Neural crest cell (in vitro differentiated cells): ENCODE results near the gene OR52A5. TPM values are rescaled to one million over a fixed set of nuclear protein-coding genes. Genes with fewer than 3 reads are reported as not detected.

Experiments used
- DNase-seq: peaks from one replicate; pipeline ENCODE4 v3.0.0; 2021; ENCODE audit warnings: low read depth, mixed read lengths, low spot score
- H3K27ac Mint-ChIP-seq: one replicate; pipeline ENCODE4 v1.8.0; 2021; ENCODE audit warnings: mild to moderate bottlenecking, mixed read lengths; ENCODE audit not compliant: unreplicated experiment
- H3K27me3 Mint-ChIP-seq: 2 replicates; pipeline ENCODE4 v1.8.0; 2021; ENCODE audit warnings: low read depth, mild to moderate bottlenecking, mixed read lengths
- H3K36me3 Mint-ChIP-seq: 2 replicates; pipeline ENCODE4 v1.8.0; 2021; ENCODE audit warnings: low read depth, mild to moderate bottlenecking, mixed read lengths
- H3K4me1 Mint-ChIP-seq: 2 replicates; pipeline ENCODE4 v1.8.0; 2021; ENCODE audit warnings: mixed read lengths
- H3K4me3 Mint-ChIP-seq: one replicate; pipeline ENCODE4 v1.8.0; 2021; ENCODE audit warnings: mild to moderate bottlenecking, mixed read lengths
- H3K9me3 Mint-ChIP-seq: 2 replicates; pipeline ENCODE4 v1.8.0; 2021; ENCODE audit warnings: mixed read lengths
- CTCF ChIP-seq: fragments of 200-600 bp; sonication (generic); conservative IDR thresholded peaks from 2 replicates; pipeline ENCODE4 v1.5.0; 2021; ENCODE audit warnings: antibody characterized with exemption, mild to moderate bottlenecking
- total RNA-seq: library from RNA; stranded (reverse); gene quantifications from 2 replicates; pipeline ENCODE4 v1.2.1, GENCODE V29; 2021

OR52A5 gene
- total RNA-seq, 1 donor from 2014 or later = not detected

GRCh38 chr11:5096011-5096410 is 42.1 kb downstream of the OR52A5 start:
- TF ChIP-seq CTCF = no peak
- H3K9me3 Mint-ChIP-seq = no peaks in the 10 kb centered on the region
- H3K27ac Mint-ChIP-seq = no peak overlapping the region
- H3K27me3 Mint-ChIP-seq = peaks cover 26% of the 10 kb centered on the region
- H3K4me3 Mint-ChIP-seq = no peak overlapping the region
- DNase-seq = no peak
- no peaks in the 10 kb centered on the region for H3K36me3 Mint-ChIP-seq
- H3K4me1 Mint-ChIP-seq = no peaks in the 10 kb centered on the region

DNA sequence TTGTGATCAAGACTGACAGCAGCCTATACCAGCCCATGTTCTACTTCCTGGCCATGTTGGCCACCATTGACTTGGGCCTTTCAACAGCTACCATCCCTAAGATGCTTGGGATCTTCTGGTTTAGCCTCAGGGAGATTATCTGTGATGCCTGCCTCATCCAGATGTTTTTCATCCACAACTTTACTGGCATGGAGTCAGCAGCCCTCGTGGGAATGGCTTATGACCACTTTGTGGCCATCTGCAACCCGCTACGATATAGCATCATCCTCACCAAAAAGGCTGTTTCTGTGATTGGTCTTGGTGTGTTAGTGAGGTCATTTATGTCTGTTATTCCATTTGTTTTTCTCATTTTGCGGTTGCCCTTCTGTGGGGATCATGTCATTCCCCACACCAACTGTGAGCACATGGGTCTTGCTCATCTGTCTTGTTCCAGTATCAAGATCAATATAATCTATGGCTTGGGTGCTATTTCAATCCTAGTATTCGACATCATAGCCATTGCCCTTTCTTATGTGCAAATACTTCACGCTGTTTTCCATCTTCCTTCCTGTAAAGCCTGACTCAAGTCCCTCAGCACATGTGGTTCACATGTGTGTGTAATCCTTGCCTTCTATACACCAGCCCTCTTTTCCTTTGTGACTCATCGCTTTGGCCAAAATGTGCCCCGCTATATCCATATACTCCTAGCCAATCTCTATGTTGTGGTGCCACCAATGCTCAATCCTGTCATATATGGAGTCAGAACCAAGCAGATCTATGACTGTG is 45.2 kb downstream of the OR52A5 start:
- TF ChIP-seq CTCF = no peak
- no peak for DNase-seq
- Mint-ChIP-seq H3K36me3 (no peaks in the 10 kb centered on the region), H3K4me1 (peaks cover 4% of the 10 kb centered on the region), H3K9me3 (no peaks in the 10 kb centered on the region), H3K27ac (no peak overlapping the region), H3K4me3 (no peak overlapping the region), H3K27me3 (peaks cover 23% of the 10 kb centered on the region)

DNA sequence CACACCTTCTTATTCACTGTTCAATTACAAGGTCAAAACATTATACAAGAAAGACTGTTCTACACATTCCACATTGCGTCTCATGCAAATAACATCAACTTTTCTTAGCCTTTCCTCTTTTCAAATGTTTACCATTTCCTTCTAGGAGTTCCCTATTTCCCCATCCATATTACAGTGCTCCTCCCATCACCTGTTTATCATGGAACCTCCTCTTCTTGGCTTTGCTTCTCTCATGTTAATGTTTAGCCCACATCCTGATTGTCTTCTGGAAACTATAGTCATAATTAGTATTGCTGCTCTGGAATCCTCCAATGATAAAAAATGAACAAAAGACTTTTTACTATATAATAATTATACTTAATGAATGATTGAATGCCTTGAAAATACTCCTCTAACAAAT is 47.5 kb downstream of the OR52A5 start:
- Mint-ChIP-seq H3K36me3 (no peaks in the 10 kb centered on the region), H3K4me1 (peaks cover 4% of the 10 kb centered on the region), H3K27me3 (peaks cover 25% of the 10 kb centered on the region), H3K4me3 (no peak overlapping the region), H3K27ac (no peak overlapping the region), H3K9me3 (no peaks in the 10 kb centered on the region)
- TF ChIP-seq CTCF = no peak
- no peak for DNase-seq

DNA sequence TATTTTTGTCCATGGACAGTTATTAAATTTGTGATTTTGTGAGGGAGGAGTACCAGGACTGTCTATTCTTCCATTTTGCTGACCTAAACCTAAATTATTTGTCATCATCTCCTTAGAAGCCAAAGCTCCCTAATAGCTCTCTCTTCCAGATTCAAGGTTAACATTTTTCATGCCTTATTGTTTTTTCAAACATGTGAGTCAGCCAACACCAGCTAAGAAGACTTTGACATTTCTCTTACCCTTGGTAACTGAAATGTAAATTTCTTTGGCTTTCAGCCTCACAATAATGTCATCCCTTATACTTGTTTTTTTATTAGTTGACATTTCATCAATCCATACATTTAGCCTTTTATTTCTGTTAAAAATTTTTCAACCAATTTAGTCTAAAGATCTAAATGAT is 49.6 kb downstream of the OR52A5 start:
- Mint-ChIP-seq H3K9me3 (no peaks in the 10 kb centered on the region), H3K27ac (no peak overlapping the region), H3K27me3 (peaks cover 20% of the 10 kb centered on the region), H3K4me3 (no peak overlapping the region), H3K4me1 (peaks cover 4% of the 10 kb centered on the region), H3K36me3 (no peaks in the 10 kb centered on the region)
- no peak for TF ChIP-seq CTCF
- no peak for DNase-seq

DNA sequence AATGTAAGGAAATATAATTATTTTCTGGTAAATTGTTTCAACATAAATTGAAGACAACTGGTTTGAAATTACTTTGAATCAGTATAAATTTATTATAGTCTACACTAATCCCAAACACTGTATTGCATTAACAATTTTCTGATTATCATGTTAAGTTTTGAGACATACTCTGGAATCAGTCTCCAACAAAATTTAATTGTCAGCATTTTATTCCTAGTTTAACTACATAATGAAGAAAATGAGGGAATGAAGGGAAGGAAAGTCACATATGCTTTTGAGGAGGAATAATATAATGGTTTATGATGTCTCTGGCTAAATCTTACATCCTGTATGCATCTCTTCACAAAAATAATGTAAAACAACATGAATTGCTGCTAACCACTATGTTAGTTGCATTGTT is 54.6 kb downstream of the OR52A5 start:
- H3K9me3 Mint-ChIP-seq = no peaks in the 10 kb centered on the region
- H3K4me1 Mint-ChIP-seq = no peaks in the 10 kb centered on the region
- H3K36me3 Mint-ChIP-seq = no peaks in the 10 kb centered on the region
- no peak for TF ChIP-seq CTCF
- H3K4me3 Mint-ChIP-seq = no peak overlapping the region
- no peak for DNase-seq
- H3K27ac Mint-ChIP-seq = no peak overlapping the region
- H3K27me3 Mint-ChIP-seq = peaks cover 23% of the 10 kb centered on the region
